Astrocyte (in vitro differentiated cells and primary cell): ENCODE results near the gene C1QTNF9. TPM values are rescaled to one million over a fixed set of nuclear protein-coding genes. Genes with fewer than 3 reads are reported as not detected.

Experiments used
- DNase-seq: peaks from one replicate; pipeline ENCODE4 v3.0.0-alpha.2; 2010; ENCODE audit warnings: low read depth
- FAIRE-seq: peaks from 2 replicates; lab custom pipeline; 2011; peaks lifted over from hg19 to GRCh38; lab: Jason Lieb, UNC
- H2AFZ ChIP-seq: 2 replicates; pipeline ENCODE4 v1.6.0; 2012; ENCODE audit warnings: low read depth, low read length, inconsistent platforms
- H3K27ac ChIP-seq: 2 replicates; pipeline ENCODE4 v1.5.1; 2011; ENCODE audit warnings: low read depth, low read length, inconsistent platforms
- H3K27me3 ChIP-seq: 2 replicates; pipeline ENCODE4 v1.6.0; 2011; ENCODE audit warnings: low read length, inconsistent platforms; ENCODE audit not compliant: insufficient read depth
- H3K36me3 ChIP-seq: 2 replicates; pipeline ENCODE4 v1.5.1; 2011; ENCODE audit warnings: low read length, inconsistent platforms; ENCODE audit not compliant: insufficient read depth
- H3K4me1 ChIP-seq: 2 replicates; pipeline ENCODE4 v1.5.1; 2011; ENCODE audit warnings: low read length, inconsistent platforms; ENCODE audit not compliant: insufficient read depth
- H3K4me2 ChIP-seq: 2 replicates; pipeline ENCODE4 v1.6.0; 2012; ENCODE audit warnings: low read length, inconsistent platforms
- H3K4me3 ChIP-seq: 2 replicates; pipeline ENCODE4 v1.5.1; 2011; ENCODE audit warnings: low read depth, mild to moderate bottlenecking, low read length, inconsistent platforms; ENCODE audit not compliant: insufficient read depth
- H3K79me2 ChIP-seq: 2 replicates; pipeline ENCODE4 v1.6.0; 2012; ENCODE audit warnings: mild to moderate bottlenecking, low read length, inconsistent platforms; ENCODE audit not compliant: insufficient read depth
- H3K9ac ChIP-seq: 2 replicates; pipeline ENCODE4 v1.6.0; 2012; ENCODE audit warnings: mild to moderate bottlenecking, low read length, inconsistent platforms
- H3K9me3 ChIP-seq: 2 replicates; pipeline ENCODE4 v1.5.1; 2012; ENCODE audit warnings: low read depth, mild to moderate bottlenecking, low read length, inconsistent platforms; ENCODE audit not compliant: insufficient read depth
- H4K20me1 ChIP-seq: 2 replicates; pipeline ENCODE4 v1.6.0; 2012; ENCODE audit warnings: low read length, inconsistent platforms; ENCODE audit not compliant: insufficient read depth
- H3K27ac Mint-ChIP-seq: one replicate; pipeline ENCODE4 v1.8.0; 2021; ENCODE audit warnings: mild to moderate bottlenecking, mixed read lengths; ENCODE audit not compliant: unreplicated experiment
- H3K27me3 Mint-ChIP-seq: one replicate; pipeline ENCODE4 v1.8.0; 2021; ENCODE audit warnings: low read depth, mixed read lengths; ENCODE audit not compliant: unreplicated experiment
- H3K36me3 Mint-ChIP-seq: one replicate; pipeline ENCODE4 v1.8.0; 2021; ENCODE audit warnings: low read depth, mixed read lengths; ENCODE audit not compliant: unreplicated experiment
- H3K4me1 Mint-ChIP-seq: one replicate; pipeline ENCODE4 v1.8.0; 2021; ENCODE audit warnings: low read depth, mixed read lengths; ENCODE audit not compliant: unreplicated experiment
- H3K4me3 Mint-ChIP-seq: one replicate; pipeline ENCODE4 v1.8.0; 2021; ENCODE audit warnings: mild to moderate bottlenecking, moderate library complexity, mixed read lengths; ENCODE audit not compliant: unreplicated experiment
- H3K9me3 Mint-ChIP-seq: one replicate; pipeline ENCODE4 v1.8.0; 2021; ENCODE audit warnings: mild to moderate bottlenecking, mixed read lengths; ENCODE audit not compliant: unreplicated experiment
- CTCF ChIP-seq: IDR thresholded peaks from 2 replicates; pipeline ENCODE4 v1.5.1; 2011; ENCODE audit warnings: low read depth, mild to moderate bottlenecking, inconsistent platforms, low read length, moderate library complexity; ENCODE audit not compliant: insufficient read depth
- EZH2 ChIP-seq: IDR thresholded peaks from 2 replicates; pipeline ENCODE4 v1.6.1; 2012; ENCODE audit warnings: mild to moderate bottlenecking, low read length, inconsistent platforms; ENCODE audit not compliant: insufficient read depth
- total RNA-seq: library from RNA; stranded (reverse); gene quantifications from 2 replicates; pipeline ENCODE4 v1.2.1, GENCODE V29; 2021

The C1QTNF9 gene
- total RNA-seq, 1 donor from 2014 or later, result not detected

- TF ChIP-seq CTCF (no peak), EZH2 (no peak)
- peaks cover 3% of the 10 kb centered on the region for H3K36me3 ChIP-seq
- Mint-ChIP-seq H3K27me3 (no peaks in the 10 kb centered on the region), H3K9me3 (no peaks in the 10 kb centered on the region), H3K4me1 (peaks cover 3% of the 10 kb centered on the region), H3K4me3 (no peak overlapping the region), H3K36me3 (peaks cover 3% of the 10 kb centered on the region), H3K27ac (no peak overlapping the region)
- no peaks in the 10 kb centered on the region for H3K79me2 ChIP-seq
- no peak overlapping the region for H3K9ac ChIP-seq
- H3K4me3 ChIP-seq, result no peak overlapping the region
- no peaks in the 10 kb centered on the region for H3K27me3 ChIP-seq
- H4K20me1 ChIP-seq, result no peaks in the 10 kb centered on the region
- H3K9me3 ChIP-seq, result no peaks in the 10 kb centered on the region
- FAIRE-seq, result no peak
- no peak overlapping the region for H3K4me2 ChIP-seq
- no peak overlapping the region for H3K27ac ChIP-seq
- no peak for DNase-seq
- H2AFZ ChIP-seq, result no peak overlapping the region
- peaks cover 6% of the 10 kb centered on the region for H3K4me1 ChIP-seq
These were observed 19.0 kb upstream of the C1QTNF9 start for GRCh38 chr13:24290280-24290932.

- Histone ChIP-seq H3K4me1 (peaks cover 6% of the 10 kb centered on the region), H4K20me1 (no peaks in the 10 kb centered on the region), H3K9ac (no peak overlapping the region), H3K4me2 (no peak overlapping the region), H3K27ac (no peak overlapping the region), H3K27me3 (no peaks in the 10 kb centered on the region), H3K9me3 (no peaks in the 10 kb centered on the region), H3K4me3 (no peak overlapping the region), H2AFZ (no peak overlapping the region), H3K36me3 (peaks cover 3% of the 10 kb centered on the region), H3K79me2 (no peaks in the 10 kb centered on the region)
- Mint-ChIP-seq H3K9me3 (no peaks in the 10 kb centered on the region), H3K27ac (no peak overlapping the region), H3K27me3 (no peaks in the 10 kb centered on the region), H3K4me3 (no peak overlapping the region), H3K4me1 (peaks cover 3% of the 10 kb centered on the region), H3K36me3 (peaks cover 9% of the 10 kb centered on the region)
- DNase-seq (no peak), FAIRE-seq (no peak)
- TF ChIP-seq CTCF, result no peak
- no peak for TF ChIP-seq EZH2
These were observed 16.9 kb upstream of the C1QTNF9 start for GRCh38 chr13:24292481-24292880.

DNA sequence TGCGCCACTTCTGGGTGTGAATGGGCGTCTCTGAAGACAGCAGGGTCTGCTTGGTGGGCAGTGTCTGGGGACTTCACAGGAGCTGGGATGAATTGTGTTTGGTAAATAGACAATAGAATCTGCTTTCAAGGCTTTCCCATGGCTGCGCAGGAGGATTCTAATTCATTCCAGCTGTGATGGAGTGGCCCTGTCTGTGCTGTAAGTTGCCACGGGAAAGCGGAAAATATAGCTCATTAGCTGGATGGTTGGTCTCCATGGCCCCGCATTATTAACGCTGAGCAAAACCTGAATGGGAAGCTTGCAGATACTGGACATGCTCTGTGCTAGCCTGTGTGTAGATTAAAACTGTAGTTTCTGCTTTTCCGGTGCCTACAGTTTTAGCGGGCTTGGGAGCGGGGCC lies 15.6 kb upstream of the C1QTNF9 start:
- H2AFZ ChIP-seq, result no peak overlapping the region
- TF ChIP-seq EZH2, result no peak
- TF ChIP-seq CTCF, result no peak
- H3K36me3 ChIP-seq, result peaks cover 3% of the 10 kb centered on the region
- H3K27ac ChIP-seq, result no peak overlapping the region
- Mint-ChIP-seq H3K27ac (no peak overlapping the region), H3K4me1 (peaks cover 3% of the 10 kb centered on the region), H3K27me3 (no peaks in the 10 kb centered on the region), H3K9me3 (no peaks in the 10 kb centered on the region), H3K36me3 (peaks cover 15% of the 10 kb centered on the region), H3K4me3 (no peak overlapping the region)
- H3K4me3 ChIP-seq, result no peak overlapping the region
- H3K4me1 ChIP-seq, result peaks cover 6% of the 10 kb centered on the region
- no peaks in the 10 kb centered on the region for H3K27me3 ChIP-seq
- H3K4me2 ChIP-seq, result no peak overlapping the region
- no peaks in the 10 kb centered on the region for H3K9me3 ChIP-seq
- DNase-seq (no peak), FAIRE-seq (no peak)
- no peak overlapping the region for H3K9ac ChIP-seq
- no peaks in the 10 kb centered on the region for H4K20me1 ChIP-seq
- no peaks in the 10 kb centered on the region for H3K79me2 ChIP-seq
